Sigmoid colon (tissue), 4 donors: ENCODE measurements around the gene STRA8.

Experiments
- EP300 ChIP-seq, 4 donors: sonication (generic); formaldehyde crosslinking; IDR thresholded peaks; one replicate each; pipeline ENCODE4 v1.6.1; 2017; ENCODE audit warnings: antibody characterized with exemption in 4 of 4
- TF ChIP-seq, protein P1 (sequence below), 4 experiments: fragments of 450-650 bp in 3 of 4; fragments of 200-600 bp in 1 of 4; IDR thresholded peaks; one replicate each; pipeline ENCODE4 v1.5.1; 2016 to 2019; ENCODE audit warnings: antibody characterized with exemption in 4 of 4, mild to moderate bottlenecking in 3 of 4, moderate library complexity in 2 of 4

DNA sequence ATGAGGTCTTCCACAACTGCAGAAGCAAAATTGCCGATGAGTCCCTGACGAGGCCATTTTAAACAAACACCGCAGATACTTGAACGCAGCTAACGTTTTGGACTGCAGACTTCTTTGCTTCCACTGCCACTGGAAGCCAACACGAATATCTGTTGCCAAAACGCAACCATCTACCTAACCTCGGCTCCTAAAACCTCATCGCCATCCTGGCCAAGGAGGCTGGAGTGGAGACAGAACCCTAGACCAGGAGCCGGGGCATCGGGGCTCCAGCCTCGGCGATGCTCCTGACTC, 22.8 kb upstream of the STRA8 start:
- TF ChIP-seq, protein P1, sequence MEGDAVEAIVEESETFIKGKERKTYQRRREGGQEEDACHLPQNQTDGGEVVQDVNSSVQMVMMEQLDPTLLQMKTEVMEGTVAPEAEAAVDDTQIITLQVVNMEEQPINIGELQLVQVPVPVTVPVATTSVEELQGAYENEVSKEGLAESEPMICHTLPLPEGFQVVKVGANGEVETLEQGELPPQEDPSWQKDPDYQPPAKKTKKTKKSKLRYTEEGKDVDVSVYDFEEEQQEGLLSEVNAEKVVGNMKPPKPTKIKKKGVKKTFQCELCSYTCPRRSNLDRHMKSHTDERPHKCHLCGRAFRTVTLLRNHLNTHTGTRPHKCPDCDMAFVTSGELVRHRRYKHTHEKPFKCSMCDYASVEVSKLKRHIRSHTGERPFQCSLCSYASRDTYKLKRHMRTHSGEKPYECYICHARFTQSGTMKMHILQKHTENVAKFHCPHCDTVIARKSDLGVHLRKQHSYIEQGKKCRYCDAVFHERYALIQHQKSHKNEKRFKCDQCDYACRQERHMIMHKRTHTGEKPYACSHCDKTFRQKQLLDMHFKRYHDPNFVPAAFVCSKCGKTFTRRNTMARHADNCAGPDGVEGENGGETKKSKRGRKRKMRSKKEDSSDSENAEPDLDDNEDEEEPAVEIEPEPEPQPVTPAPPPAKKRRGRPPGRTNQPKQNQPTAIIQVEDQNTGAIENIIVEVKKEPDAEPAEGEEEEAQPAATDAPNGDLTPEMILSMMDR (IDR thresholded peaks at IDR 0.05): no peak
- no peak for TF ChIP-seq EP300 (IDR thresholded peaks at IDR 0.05)
